NB4 (cell line): Measurements from ENCODE around the gene B9D1.

Experiments used
- DNase-seq: peaks from one replicate; pipeline ENCODE4 v3.0.0; 2010; ENCODE audit warnings: low read depth
- H3K4me3 ChIP-seq: one replicate; pipeline ENCODE4 v1.5.1; 2011; ENCODE audit warnings: mild to moderate bottlenecking, low read depth, low read length, moderate library complexity
- MYC ChIP-seq: IDR thresholded peaks from 2 replicates; pipeline ENCODE4 v1.6.1; 2011; ENCODE audit warnings: low read depth, low read length
- POLR2A ChIP-seq: IDR thresholded peaks from 2 replicates; pipeline ENCODE4 v1.6.1; 2011; ENCODE audit warnings: mild to moderate bottlenecking; ENCODE audit not compliant: insufficient read length; ENCODE audit errors: extremely low read depth
- TF ChIP-seq, protein P1 (sequence below): IDR thresholded peaks from 2 replicates; pipeline ENCODE4 v1.6.1; 2011; ENCODE audit warnings: low read depth, low read length
- TF ChIP-seq, protein P2 (sequence below): IDR thresholded peaks from one replicate; pipeline ENCODE4 v1.5.1; 2012; ENCODE audit warnings: low read depth, low read length

The B9D1 gene

DNA sequence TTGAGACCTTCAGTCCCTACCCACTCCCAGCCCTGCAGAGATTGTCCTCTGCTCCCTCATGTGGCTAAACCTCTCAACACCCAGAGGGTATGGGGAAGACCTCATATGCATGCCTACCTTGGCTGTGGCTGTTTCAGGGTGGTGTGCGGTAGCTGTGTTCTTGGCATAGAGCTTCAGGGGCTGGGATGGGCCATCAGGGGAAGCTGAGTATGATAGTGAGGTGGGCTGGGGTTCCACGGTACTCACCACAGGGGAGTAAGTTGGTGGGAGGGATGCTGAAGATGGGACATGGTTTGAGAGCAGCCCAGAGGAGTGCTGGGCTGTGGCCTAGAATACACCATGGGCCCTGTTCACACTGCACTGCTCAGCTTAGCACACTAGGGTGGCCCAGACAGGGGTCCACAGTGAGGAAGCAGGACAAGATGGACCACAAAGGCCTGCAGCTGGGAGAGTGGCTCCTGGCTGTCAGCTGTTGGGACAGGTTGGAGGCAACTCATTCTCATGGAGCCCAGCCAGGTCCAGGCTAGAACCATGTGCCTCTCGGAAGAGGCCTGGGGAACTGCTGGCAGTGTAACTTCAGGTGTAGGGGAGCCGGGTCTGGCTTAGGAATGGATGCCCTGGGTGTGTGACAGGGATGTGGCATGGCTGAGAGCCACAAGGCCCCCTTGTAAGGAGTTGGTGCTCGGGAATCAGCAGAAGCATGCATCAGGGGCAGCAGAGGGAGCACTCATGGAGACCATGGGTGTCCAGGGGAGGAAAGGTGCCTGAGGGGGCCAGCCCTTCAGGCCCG lies 21.4 kb upstream of the B9D1 start:
- TF ChIP-seq, protein P1, sequence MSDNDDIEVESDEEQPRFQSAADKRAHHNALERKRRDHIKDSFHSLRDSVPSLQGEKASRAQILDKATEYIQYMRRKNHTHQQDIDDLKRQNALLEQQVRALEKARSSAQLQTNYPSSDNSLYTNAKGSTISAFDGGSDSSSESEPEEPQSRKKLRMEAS: no peak
- TF ChIP-seq POLR2A (no peak), MYC (no peak)
- TF ChIP-seq, protein P2, sequence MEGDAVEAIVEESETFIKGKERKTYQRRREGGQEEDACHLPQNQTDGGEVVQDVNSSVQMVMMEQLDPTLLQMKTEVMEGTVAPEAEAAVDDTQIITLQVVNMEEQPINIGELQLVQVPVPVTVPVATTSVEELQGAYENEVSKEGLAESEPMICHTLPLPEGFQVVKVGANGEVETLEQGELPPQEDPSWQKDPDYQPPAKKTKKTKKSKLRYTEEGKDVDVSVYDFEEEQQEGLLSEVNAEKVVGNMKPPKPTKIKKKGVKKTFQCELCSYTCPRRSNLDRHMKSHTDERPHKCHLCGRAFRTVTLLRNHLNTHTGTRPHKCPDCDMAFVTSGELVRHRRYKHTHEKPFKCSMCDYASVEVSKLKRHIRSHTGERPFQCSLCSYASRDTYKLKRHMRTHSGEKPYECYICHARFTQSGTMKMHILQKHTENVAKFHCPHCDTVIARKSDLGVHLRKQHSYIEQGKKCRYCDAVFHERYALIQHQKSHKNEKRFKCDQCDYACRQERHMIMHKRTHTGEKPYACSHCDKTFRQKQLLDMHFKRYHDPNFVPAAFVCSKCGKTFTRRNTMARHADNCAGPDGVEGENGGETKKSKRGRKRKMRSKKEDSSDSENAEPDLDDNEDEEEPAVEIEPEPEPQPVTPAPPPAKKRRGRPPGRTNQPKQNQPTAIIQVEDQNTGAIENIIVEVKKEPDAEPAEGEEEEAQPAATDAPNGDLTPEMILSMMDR: no peak
- no peak for DNase-seq
- no peak overlapping the region for H3K4me3 ChIP-seq

DNA sequence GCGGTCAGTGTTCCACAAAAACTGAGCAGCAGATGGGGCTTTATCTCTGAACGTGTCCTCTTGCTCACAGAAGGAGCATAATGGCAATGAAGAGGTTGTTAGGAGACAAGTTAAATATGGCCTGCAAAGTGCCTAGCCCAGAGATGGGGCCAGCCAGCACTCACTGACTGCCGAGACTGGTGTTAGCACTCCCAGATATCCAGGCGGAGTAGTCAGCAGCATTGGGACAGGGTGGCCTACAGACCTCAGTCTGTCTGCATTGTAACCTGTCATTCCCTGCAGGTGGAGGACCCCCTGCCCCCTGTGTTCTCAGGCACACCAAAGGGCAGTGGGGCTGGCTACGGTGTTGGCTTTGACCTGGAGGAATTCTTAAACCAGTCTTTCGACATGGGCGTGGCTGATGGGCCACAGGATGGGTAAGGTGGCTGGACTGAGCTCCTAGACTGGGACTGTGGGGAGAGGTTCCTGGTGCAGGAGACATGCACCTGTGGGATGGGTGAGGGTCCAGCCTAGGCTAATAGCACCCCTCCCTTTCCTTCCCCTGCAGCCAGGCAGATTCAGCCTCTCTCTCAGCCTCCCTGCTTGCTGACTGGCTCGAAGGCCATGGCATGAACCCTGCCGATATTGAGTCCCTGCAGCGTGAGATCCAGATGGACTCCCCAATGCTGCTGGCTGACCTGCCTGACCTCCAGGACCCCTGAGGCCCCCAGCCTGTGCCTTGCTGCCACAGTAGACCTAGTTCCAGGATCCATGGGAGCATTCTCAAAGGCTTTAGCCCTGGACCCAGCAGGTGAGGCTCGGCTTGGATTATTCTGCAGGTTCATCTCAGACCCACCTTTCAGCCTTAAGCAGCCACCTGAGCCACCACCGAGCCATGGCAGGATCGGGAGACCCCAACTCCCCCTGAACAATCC lies 20.3 kb upstream of the B9D1 start:
- TF ChIP-seq POLR2A: no peak
- TF ChIP-seq, protein P1: no peak
- TF ChIP-seq, protein P2: no peak
- no peak for TF ChIP-seq MYC
- no peak for DNase-seq

DNA sequence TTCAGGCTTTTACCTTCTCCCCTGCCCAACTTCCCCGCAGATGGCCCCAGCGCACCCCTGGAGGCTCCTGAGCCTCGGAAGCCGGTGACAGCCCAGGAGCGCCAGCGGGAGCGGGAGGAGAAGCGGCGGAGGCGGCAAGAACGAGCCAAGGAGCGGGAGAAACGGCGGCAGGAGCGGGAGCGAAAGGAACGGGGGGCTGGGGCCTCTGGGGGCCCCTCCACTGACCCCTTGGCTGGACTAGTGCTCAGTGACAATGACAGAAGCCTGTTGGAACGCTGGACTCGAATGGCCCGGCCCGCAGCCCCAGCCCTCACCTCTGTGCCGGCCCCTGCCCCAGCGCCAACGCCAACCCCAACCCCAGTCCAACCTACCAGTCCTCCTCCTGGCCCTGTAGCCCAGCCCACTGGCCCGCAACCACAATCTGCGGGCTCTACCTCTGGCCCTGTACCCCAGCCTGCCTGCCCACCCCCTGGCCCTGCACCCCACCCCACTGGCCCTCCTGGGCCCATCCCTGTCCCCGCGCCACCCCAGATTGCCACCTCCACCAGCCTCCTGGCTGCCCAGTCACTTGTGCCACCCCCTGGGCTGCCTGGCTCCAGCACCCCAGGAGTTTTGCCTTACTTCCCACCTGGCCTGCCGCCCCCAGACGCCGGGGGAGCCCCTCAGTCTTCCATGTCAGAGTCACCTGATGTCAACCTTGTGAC lies 19.4 kb upstream of the B9D1 start:
- no peak overlapping the region for H3K4me3 ChIP-seq
- no peak for TF ChIP-seq POLR2A
- TF ChIP-seq MYC: no peak
- TF ChIP-seq, protein P1: no peak
- TF ChIP-seq, protein P2: no peak
- no peak for DNase-seq

More for the DNA sequence above, 20.3 kb upstream of the B9D1 start:
- no peak overlapping the region for H3K4me3 ChIP-seq

DNA sequence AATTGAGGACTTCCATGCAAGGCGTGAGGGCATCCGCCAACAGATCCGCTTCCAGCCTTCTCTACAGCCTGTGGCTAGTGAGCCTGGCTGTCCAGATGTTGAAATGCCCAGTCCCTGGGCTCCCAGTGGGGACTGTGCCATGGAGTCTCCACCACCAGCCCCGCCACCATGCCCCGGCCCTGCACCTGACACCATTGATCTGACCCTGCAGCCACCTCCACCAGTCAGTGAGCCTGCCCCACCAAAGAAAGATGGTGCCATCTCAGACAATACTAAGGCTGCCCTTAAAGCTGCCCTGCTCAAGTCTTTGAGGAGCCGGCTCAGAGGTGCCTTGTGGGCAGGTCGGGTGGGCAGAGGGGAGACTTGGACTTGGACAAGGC lies 18.8 kb upstream of the B9D1 start:
- TF ChIP-seq, protein P2: no peak
- TF ChIP-seq POLR2A (no peak), MYC (no peak)
- DNase-seq: no peak
- no peak overlapping the region for H3K4me3 ChIP-seq

DNA sequence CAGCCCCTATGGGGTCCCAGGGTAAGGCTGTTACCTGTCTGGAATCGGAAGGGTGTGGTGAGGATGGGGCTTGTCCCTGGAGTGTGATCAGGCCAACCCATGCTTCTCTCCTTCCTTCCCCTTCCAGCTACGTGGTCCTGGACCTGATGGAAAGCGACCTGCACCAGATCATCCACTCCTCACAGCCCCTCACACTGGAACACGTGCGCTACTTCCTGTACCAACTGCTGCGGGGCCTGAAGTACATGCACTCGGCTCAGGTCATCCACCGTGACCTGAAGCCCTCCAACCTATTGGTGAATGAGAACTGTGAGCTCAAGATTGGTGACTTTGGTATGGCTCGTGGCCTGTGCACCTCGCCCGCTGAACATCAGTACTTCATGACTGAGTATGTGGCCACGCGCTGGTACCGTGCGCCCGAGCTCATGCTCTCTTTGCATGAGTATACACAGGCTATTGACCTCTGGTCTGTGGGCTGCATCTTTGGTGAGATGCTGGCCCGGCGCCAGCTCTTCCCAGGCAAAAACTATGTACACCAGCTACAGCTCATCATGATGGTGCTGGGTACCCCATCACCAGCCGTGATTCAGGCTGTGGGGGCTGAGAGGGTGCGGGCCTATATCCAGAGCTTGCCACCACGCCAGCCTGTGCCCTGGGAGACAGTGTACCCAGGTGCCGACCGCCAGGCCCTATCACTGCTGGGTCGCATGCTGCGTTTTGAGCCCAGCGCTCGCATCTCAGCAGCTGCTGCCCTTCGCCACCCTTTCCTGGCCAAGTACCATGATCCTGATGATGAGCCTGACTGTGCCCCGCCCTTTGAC lies 18.2 kb upstream of the B9D1 start:
- no peak for DNase-seq
- H3K4me3 ChIP-seq: no peak overlapping the region
- TF ChIP-seq MYC (no peak), POLR2A (no peak)
- TF ChIP-seq, protein P1: no peak
- TF ChIP-seq, protein P2: no peak
